HG03432 (cell line): ENCODE measurements around the gene SRSF3.
"Not testable (repeated sequence)": the region's sequence is repeated elsewhere in the genome, so short reads cannot be mapped to it uniquely, and the experiment has no call there.

Experiments
- ATAC-seq: cut with Tn5 transposase; IDR thresholded peaks from one replicate; pipeline ENCODE4 v1.9.1; 2021; ENCODE audit warnings: mild to moderate bottlenecking, moderate library complexity; ENCODE audit not compliant: unreplicated experiment

SRSF3 gene

DNA sequence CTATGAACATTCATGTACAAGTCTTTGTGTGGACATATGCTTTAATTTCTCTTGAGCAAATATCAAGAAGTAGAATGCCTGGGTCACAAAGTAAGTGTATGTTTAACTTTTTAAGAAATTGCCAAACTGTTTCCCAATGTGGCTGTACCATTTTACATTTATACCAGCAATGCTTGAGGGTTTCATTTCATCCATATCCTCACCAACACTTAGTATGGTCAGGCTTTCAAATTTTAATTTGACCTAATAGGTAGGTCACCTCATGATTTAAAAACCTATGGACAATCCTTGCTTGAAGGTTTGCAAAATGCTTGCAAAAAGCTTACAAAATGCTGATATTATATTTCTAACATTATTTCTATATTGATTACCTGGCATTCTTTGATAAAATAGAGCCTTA is 19.5 kb upstream of the SRSF3 start:
- no peak for ATAC-seq

DNA sequence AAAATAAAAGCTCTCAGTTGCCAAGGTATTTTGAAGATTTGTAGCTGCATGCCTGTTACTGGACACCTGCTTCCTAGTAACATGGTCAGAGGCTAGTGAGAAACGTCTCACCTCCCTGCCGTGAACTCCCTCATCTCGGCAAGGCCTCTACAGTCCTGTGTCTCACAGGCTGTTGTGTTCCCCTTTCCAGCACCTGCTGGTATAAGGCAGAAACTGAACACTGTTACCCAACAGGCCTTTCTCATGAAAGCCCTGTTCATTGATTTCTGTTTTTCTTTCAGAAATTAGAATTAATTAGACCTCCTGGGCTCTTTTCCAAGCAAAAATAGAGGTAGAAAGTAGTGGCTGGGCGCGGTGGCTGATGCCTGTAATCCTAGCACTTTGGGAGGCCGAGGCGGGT is 17.6 kb upstream of the SRSF3 start:
- ATAC-seq, result no peak

DNA sequence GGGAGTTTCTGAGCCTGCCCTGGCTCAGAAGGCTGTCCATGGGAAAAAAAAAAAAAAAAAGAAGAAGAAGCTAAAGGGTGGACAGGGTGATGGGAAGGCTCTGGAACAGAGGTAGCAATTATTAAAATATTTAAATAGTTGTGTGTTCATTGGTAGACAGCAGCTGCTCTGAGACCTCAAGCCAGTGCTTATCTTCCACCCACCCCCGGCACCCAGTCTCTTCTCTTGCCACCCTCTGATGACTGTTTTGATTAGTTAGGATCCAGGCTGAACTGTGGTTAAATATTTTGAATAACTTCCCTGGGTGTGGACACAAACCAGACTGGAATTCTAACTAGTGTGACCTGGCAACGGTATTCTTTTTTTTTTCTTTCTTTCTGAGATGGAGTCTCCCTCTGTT is 16.9 kb upstream of the SRSF3 start:
- no peak for ATAC-seq

DNA sequence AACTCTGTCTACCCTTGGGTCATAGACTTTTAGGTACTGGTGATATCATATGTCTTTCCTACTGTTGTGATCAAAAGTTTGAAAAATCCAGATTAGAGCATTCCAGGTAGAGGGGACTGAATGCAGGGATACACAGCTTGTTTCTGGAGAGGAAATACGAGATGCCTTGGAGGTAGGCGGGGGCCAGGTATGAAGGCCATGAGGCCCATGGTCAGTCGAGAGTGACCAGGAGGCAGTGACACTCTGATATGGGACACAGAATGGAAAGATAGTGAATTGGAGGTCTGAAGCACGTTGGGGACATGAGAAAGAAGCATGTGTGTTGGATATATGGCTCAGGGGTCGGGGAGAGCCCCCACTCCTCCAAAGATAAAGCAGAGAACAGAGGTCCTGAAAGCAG is 16.1 kb upstream of the SRSF3 start:
- ATAC-seq, result no peak

DNA sequence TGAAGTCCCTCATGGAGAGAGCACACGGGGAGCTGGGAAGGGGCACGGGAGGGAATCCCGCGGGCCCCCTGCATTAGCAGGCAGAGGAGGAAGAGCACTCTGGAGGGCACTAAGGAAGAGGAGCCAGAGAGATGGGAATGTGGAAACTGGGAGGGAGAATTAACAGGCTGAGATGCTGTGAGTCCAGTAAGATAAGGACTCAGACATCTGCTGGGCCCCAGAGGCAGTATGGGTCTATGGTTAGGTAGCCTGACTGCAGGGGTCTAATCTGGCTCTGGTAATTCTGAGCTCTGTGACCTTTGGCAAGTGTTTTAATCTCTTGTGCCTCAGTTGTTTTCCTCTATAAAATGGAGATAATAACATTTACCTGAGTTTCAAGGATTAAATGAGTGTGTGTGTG is 15.7 kb upstream of the SRSF3 start:
- ATAC-seq, result no peak

DNA sequence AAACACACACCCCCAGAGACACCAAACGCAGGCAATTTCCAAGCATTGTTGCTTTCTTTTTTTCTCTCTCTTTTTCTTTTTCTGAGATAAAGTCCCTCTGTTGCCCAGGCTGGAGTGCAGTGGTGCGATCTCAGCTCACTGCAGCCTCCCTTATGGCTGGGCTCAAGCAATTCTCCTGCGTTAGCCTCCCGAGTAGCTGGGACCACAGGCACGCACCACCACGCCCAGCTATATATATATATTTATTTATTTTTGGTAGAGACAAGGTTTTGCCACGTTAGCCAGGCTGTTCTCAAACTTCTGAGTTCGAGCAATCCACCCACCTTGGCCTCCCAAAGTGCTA is 14.0 kb upstream of the SRSF3 start:
- no peak for ATAC-seq

DNA sequence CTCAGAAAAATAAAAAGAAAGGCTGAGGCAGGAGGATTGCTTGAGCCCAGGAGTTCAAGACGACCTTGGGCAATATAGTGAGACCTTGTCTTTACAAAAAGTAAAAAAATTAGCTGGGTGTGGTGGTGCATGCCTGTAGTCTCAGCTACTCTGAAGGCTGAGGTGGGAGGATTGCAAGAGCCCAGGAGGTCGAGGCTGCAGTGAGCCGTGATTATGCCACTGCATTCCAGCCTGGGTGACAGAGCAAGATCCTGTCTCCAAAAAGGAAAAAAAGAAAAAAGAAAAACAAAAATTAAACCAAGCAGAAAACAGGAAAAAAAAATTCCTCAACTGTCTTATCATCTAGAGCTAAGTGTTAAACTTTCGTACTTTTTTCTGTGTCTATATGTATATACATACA is 12.4 kb upstream of the SRSF3 start:
- ATAC-seq, result no peak

DNA sequence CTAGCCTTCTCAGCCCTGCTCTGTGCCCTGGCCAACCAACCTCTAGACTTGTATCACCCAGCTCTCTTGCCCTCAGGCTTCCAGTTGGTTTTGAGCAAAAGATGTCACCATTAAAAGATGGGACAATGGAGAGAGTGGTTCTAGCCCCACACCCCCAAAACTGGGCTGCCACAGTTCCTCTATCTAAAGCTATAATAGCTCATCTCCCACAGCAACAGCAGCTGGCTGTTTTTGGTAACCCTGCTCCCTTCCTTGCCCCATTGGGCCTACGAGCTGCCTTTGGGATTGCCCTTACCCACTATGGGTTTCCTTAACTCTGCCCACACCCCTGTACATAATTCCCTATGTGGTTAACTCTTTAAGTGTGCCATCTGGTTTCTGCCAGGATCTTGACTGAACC is 7.6 kb upstream of the SRSF3 start:
- ATAC-seq, result no peak

DNA sequence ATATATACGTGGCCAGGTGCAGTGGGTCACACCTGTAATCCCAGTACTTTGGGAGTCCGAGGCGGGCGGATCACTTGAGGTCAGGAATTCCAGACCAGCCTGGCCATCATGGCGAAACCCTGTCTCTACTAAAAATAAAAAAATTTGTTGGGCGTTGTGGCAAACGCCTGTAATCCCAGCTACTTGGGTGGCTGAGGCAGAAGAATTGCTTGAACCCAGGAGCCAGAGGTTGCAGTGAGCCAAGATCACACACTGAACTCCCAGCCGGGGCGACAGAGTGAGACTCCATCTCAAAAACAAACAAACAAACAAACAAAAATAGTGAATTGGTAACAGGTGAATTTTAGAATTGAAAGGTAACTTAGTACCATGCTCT is 5.1 kb upstream of the SRSF3 start:
- not testable (repeated sequence) for ATAC-seq

DNA sequence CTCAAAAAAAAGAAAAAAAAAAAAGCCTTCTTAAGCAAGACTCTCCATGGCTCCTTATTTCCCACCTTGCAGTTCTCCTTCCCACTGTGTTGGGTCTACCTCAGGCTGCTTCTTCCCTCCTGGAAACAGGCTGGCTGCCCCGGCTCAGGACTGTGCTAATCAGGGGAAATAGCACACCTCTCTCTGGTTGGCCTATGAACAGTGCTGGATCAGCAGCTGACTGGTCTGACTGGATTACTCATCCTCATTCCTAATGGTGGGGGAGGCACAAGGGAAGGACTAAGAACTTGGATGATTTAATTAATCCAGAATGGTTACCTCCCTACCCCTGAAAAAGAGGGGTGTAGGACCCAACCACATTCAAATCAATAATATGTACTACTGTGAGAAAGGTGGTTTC is 3.9 kb upstream of the SRSF3 start:
- ATAC-seq, result no peak

DNA sequence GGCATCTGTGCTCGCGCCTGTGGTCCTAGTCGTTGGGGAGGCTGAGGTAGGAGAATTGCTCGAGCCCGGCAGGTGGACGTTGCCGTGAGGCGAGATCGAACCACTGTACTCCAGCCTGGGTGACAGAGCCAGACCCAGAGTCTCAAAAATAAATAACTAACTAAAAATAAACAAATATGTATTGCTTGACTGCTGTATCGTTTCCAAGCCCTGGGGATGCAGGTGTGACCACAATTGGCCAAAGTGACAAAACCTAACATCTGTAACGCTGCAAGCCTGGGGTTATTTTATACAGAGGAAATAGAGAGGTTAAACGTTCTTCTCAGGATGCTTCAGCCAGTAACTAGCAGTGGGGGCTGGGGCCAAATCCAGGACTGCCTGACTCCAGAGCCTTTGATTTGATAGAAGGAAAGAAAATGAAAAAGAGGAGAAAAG is 1.9 kb upstream of the SRSF3 start:
- ATAC-seq, result peak; percentile 46

DNA sequence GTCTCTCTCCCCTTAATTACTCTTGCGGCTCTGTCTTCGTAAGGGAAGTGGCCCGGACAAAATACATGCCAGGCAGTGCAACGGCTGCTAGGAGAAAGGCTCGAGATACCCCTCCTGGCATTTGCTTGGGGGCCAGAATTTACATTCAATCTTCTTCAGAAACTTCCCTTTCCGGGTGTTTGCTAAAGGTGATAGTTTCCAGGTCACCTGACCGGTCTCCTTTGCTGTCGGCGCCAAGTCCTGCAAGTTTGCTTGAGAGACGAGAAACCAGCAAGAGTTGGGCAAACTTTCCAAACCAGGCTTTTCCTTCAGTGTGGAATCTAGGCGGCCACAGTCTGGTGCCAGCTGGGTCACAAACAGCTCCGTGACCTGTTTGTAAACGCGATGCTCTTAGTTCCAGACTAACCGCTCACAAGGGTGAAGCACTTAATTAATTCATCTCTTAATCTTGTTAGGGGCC is 563 bp upstream of the SRSF3 start:
- ATAC-seq, result peak; percentile 23

DNA sequence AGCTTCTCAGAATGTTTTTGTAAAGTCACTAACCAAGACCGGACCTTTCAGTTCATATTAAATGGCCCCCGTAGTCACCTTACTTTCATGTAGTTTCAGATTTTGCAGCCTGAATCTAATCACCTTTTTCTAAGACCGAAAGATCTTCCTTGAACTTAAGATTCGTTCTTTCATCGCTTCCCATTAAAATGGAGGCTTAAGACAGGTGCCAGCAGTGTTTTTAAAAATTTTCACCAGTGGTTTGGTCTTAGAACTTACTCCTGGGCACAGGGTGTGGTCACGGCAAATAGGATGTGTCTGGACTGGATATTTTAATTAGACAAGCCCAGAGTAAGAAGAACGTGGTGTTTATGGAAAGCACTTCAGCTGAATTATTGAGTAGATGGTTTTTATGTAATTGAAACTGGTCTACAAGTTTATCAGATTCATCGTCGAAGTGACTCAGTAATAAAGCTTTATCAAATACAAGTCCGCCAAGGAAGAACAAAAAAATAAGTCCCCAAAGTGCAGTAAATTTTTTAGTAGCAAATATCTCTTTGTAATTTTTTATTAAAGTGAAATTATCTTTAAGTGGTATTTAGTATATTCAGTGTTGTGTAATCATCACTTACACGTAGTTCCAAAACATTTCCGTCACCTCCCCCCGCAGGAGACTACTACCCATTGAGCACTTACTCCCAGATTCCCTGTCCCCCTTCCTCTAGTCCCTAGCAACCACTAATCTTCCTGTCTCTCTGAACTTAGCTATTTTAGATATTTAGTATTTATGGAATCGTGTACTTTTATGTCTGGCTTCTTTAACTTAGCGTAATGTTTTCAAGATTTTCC is 868 bp downstream of the SRSF3 start:
- no peak for ATAC-seq

DNA sequence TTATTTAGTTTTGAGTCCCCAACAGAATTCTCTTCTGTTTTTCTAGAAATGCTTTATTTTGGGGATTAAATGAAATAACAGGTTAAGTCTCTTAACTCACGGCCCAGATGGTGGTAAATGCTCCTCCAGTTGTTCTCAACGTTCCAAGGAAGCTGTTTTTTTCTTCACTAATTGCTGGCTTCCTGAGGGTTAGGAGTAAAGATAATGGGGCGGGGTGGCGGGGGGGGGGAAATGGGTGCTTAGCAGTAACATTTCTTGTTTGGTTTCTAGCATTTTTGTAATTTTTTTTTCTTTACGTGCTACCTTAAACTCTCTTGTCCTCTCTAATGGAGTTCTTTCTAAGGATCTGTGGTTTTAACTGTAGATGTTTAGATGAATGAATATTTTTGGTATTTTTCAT is 2.2 kb downstream of the SRSF3 start:
- no peak for ATAC-seq

DNA sequence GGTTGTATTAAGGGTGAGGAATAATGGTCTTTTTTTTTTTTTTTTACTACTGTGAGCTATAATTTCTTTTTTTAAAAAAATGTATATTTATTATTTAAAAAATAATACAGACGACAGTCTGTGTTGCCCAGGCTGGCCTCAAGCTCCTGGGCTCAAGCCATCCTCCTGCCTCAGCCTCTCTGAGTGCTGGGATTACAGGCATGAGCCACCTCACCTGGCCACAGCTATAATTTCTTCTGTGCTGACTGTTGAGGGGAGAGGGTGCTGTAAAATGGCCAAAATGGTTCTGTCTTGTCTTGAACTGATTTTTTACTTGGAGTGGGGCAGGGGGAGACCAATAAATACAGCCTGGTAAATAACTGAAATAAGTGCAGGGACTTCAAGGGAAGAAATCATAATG is 3.6 kb downstream of the SRSF3 start:
- no peak for ATAC-seq

DNA sequence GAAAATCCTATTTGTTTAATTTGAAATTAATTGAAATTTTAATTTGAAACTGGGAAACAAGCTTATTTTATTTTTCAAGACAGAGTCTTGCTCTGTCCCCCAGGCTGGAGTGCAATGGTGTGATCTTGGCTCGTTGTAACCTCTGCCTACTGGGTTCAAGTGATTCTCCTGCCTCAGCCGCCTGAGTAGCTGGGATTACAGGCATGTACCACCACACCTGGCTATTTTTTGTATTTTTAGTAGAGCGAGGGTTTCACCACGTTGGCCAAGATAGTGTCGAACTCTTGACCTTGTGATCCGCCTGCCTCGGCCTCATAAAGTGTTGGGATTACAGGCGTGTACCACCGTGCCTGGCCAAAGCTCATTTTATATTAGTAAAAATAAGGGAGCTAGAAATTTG is 4.2 kb downstream of the SRSF3 start:
- no peak for ATAC-seq

DNA sequence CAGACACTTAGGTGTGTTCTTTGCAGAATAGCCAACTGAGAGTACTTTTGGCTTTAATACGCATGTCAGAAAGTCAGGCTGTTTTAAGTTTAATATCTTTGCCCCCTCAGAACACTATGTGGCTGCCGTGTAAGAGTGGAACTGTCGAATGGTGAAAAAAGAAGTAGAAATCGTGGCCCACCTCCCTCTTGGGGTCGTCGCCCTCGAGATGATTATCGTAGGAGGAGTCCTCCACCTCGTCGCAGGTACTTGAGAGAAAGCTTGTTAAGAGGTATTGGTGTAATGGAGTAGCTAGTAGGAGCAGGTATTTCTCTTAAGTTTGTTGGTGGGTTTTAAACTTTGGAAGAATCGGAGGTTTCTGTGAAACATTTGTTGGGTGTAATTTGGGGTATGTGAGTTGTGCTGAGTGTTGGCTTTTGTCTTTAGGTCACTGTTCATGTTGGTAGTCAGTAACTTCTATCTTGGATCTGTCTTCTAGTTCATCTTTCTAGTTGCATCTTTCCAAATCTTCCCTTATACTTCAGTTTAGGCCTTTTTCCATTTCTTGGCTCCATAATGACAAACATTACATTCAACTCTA is 4.7 kb downstream of the SRSF3 start:
- ATAC-seq, result no peak

DNA sequence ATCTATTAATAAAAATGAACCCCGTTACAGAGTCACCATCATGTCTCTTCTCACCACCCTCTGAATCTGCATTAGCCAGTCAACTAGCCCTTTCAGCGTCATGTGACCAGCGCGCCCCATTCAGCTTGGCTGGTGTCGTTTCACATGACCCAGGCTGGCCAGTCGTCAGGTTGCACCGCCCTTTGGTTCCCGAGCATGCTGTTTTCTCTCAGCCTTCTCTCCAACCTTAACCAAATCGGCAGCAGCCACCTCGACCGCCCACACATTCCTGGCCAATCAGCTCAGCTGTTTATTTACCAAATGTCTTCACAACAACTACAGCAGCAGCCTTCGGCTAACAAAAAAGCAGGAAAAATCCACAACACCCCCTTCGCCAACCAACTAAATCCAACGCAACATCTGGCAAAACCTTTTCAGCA is 5.6 kb downstream of the SRSF3 start:
- no peak for ATAC-seq

DNA sequence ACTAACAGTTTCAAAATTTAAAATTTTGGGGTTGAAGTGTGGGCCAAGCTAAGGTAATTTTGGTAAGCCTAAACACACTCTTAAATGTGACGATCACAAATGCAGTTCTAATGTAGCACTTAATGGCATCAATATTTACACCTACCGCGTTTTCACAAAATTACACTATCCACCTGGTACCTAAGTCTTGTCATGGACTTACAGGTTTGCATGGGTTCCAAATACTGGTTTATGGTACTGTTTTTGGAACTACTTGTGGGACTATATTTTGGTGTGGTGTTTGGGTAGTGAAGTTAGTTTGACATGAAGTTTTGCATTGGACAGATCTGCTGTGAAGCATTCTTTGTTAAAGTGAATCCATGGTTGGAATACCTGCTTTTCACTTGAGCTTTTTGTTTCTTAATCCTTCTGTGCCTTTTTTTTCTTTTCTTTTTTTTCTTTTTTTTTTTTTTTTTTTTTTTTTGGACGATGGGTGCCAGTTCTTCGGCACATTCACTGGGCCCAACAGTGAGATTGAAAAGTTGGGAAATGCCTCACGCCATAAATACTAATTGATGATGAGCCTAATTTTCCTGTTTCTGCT is 6.5 kb downstream of the SRSF3 start:
- ATAC-seq, result no peak

DNA sequence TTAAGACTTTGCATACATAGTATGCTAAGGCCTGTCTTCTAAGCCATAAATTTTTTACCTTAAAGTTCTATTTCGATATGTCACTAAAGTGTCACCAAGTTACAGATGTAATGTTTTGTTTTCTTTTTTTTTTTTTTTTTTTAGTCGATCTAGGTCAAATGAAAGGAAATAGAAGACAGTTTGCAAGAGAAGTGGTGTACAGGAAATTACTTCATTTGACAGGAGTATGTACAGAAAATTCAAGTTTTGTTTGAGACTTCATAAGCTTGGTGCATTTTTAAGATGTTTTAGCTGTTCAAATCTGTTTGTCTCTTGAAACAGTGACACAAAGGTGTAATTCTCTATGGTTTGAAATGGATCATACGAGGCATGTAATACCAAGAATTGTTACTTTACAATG is 7.7 kb downstream of the SRSF3 start:
- ATAC-seq, result not testable (repeated sequence)

DNA sequence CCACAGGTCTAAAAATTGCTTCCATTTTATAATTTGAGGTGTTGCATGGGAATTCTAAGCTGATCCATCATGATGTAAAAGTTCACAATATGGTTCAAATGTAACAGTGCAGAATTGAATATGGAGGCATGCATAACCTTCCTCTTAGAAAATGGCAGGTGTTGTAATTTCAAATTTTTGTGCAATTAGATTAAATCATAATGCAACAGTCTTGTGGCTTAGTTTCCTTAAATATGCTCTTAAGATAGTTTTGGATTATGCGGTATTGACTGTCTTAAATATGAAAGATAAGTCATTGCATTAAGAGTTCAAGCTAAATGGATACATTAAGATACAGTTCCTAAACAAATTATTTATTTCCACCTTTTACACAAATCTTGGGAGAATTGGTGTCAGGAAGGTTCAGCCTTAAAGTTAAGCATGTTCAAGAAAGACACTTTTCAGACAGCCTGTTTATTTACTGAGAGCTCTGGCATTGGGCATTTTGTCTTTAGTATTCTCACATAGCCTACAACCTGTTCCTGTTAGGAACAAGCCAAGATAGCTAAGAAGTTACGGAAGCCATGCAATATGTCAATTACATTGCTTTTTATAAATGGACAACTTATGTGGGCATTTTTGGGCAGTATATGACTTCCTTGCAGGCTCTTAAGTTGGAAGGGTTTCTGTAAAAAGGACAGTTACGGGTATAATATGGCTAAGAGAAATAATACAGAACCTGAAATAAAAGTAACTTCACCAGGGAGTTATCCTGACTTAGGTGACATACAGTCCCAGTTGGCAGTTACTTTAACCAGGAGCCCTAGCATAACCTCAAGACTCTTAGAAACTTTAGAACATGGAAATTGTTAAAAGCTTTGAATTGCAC is 9.3 kb downstream of the SRSF3 start:
- no peak for ATAC-seq
